Left ventricle myocardium inferior (tissue), 1 donor: ENCODE results near the gene CAPN2. TPM values are rescaled to one million over a fixed set of nuclear protein-coding genes. Genes with fewer than 3 reads are reported as not detected.

Experiments used
- DNase-seq: peaks from one replicate; pipeline ENCODE4 v3.0.0-alpha.2; 2020
- H3K27ac ChIP-seq: fragments of 200-600 bp; replicated peaks from 2 replicates; pipeline ENCODE4 v1.8.0; 2021
- H3K27me3 ChIP-seq: fragments of 200-600 bp; 2 replicates; pipeline ENCODE4 v1.8.0; 2021; ENCODE audit warnings: low read depth
- H3K36me3 ChIP-seq: fragments of 200-600 bp; 2 replicates; pipeline ENCODE4 v1.8.0; 2021
- H3K4me1 ChIP-seq: fragments of 200-600 bp; 2 replicates; pipeline ENCODE4 v1.8.0; 2021
- H3K4me3 ChIP-seq: fragments of 200-600 bp; 2 replicates; pipeline ENCODE4 v1.8.0; 2021; ENCODE audit warnings: mild to moderate bottlenecking, moderate library complexity
- H3K9me3 ChIP-seq: fragments of 200-600 bp; replicated peaks from 2 replicates; pipeline ENCODE4 v1.8.0; 2021
- intact Hi-C: fragments of 100-400 bp; cut with micrococcal nuclease; formaldehyde crosslinking; loops from one replicate; pipeline ENCODE4 v1.11.0; 2022
- total RNA-seq: library from RNA; stranded (reverse); fragmentation: NEBNext Ultra II Directional; extraction: Animal tissue kit (Norgen Biotek cat#: 25700); gene quantifications from one replicate; pipeline ENCODE4 v1.2.1, GENCODE V29; 2021
- TF ChIP-seq, protein P1 (sequence below): fragments of 200-600 bp; IDR thresholded peaks from 2 replicates; pipeline ENCODE4 v1.8.0; 2021; ENCODE audit warnings: antibody characterized with exemption, mild to moderate bottlenecking, borderline replicate concordance
- donor health status: DM: no; HTN: yes; CAD: no; lungs with severe emphysema.

The CAPN2 gene
- total RNA-seq, 1 donor from 2014 or later: 65.3 TPM

DNA sequence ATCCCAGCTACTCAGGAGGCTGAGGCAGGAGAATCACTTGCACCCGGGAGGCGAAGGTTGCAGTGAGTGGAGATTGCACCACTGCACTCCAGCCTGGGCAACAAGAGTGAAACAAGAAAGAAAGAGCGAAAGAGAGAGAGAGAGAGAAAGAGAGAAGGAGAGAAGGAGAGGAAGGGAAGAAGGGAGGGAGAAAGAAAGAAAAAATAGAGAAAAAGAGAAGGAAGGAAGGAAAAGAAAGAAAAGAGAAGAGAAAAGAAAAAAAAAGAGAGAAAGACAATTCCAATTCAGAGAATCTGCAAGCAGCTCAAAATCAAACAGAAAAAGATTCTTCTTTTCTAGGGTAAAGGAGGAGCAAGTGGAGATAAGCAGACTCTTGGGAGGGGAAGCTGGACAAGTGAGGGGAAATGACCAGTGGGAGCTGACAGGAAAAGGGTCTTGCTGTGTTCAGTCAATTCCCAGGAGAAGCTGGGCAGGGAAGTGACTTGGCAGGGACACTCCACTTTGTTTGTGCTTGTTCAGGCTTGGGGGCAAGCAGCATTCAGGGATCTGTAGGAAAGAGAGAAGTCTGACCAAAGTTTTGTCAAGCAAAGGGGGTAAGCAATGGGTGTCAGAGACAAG is 3.6 kb upstream of the CAPN2 start:
- no peak for DNase-seq
- no peaks in the 10 kb centered on the region for H3K9me3 ChIP-seq
- peak overlapping the region; percentile 86 for H3K27ac ChIP-seq
- peaks cover 83% of the 10 kb centered on the region for H3K4me1 ChIP-seq
- intact Hi-C loops: no loop called here
- TF ChIP-seq, protein P1, sequence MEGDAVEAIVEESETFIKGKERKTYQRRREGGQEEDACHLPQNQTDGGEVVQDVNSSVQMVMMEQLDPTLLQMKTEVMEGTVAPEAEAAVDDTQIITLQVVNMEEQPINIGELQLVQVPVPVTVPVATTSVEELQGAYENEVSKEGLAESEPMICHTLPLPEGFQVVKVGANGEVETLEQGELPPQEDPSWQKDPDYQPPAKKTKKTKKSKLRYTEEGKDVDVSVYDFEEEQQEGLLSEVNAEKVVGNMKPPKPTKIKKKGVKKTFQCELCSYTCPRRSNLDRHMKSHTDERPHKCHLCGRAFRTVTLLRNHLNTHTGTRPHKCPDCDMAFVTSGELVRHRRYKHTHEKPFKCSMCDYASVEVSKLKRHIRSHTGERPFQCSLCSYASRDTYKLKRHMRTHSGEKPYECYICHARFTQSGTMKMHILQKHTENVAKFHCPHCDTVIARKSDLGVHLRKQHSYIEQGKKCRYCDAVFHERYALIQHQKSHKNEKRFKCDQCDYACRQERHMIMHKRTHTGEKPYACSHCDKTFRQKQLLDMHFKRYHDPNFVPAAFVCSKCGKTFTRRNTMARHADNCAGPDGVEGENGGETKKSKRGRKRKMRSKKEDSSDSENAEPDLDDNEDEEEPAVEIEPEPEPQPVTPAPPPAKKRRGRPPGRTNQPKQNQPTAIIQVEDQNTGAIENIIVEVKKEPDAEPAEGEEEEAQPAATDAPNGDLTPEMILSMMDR: no peak
- H3K36me3 ChIP-seq: no peaks in the 10 kb centered on the region
- H3K27me3 ChIP-seq: no peaks in the 10 kb centered on the region
- H3K4me3 ChIP-seq: peak overlapping the region; percentile 17

DNA sequence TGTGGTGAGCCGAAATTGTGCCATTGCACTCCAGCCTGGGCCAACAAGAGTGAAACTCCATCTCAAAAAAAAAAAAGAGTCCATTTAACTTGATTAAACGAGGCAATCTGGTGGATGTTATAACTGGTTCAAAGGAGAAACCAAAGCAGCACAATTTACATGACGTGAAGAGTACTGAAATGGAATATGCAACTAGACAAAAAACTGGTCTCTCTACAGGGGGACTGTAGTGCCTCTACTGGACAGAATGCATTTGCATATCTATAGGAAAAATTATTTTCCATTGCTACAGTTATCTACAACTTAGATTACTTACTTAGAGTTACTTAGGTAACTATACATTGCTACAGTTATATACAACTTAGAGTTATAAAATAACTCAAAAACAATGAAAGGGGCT is 2.7 kb upstream of the CAPN2 start:
- TF ChIP-seq, protein P1: peak; percentile 49
- Histone ChIP-seq H3K27ac (peak overlapping the region; percentile 86), H3K4me3 (no peak overlapping the region), H3K27me3 (no peaks in the 10 kb centered on the region), H3K36me3 (no peaks in the 10 kb centered on the region), H3K4me1 (peaks cover 87% of the 10 kb centered on the region), H3K9me3 (no peaks in the 10 kb centered on the region)
- intact Hi-C loops: no loop called here
- DNase-seq: no peak

DNA sequence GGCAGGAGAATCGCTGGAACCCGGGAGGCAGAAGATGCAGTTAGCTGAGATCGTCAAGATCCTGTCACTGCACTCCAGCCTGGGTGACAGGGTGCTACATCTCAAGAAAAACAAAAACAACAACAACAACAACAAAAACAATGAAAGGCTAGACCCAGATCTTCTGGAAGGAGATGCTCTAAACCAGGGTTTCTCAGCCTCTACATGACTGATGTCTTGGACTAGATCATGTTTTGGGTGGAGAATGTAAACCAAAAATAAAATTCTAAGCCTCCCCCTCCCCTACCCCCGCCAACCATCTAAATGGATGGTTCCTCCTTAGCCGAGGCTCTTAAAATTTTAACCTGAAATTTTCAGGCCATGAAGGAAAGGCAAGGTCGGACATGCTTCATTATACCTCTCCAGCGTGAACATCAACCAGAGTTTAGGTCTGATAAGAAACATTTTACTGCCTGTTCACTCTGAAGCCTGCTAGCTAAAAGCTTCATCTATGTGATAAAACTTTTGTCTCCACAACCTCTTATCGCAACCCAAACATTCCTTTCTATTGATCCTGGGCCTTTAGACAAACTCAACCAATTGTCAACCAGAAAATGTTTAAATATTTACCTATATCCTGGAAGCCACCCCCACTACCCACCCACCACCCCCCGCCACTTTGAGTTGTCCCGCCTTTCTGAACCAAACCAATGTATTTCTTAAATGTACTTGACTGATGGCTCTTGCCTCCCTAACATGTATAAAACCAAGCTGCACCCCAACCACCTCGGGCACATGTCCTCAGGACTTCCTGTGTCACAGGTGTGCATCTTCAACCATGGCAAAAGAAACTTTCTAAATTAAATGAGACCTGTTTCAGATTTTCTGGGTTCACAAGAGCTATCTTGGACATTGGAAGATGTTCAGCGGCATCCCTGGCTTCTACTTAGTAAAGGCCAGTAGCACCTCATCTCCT is 1.9 kb upstream of the CAPN2 start:
- intact Hi-C loops: loop anchor here (5.0 kb wide), 1 partner anchor 37 kb away; no protein-coding TSS in a partner anchor
- peaks cover 87% of the 10 kb centered on the region for H3K4me1 ChIP-seq
- TF ChIP-seq, protein P1: no peak
- no peaks in the 10 kb centered on the region for H3K9me3 ChIP-seq
- no peaks in the 10 kb centered on the region for H3K36me3 ChIP-seq
- no peak overlapping the region for H3K4me3 ChIP-seq
- H3K27me3 ChIP-seq: no peaks in the 10 kb centered on the region
- H3K27ac ChIP-seq: peak overlapping the region; percentile 98
- DNase-seq: no peak

DNA sequence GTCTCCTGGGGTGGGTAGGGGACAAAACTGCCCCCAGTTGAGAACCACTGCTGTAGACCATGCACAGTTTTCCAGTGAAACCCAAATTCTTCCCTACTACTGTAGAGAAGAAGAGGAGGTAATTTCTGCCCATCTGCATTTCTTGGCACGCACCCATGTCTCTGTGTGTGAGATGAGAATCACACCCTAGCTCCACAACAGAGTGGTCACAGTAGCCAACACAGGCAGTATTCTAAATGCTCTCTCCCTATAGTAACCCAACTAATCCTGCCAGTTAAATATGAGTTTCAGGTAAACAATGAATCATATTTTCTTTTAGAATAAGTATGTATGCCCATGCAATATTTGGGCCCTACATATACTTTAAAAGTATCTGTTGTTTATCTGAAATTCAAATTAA is 1.2 kb upstream of the CAPN2 start:
- intact Hi-C loops: loop anchor here (5.0 kb wide), 1 partner anchor 36 kb away; no protein-coding TSS in a partner anchor
- Histone ChIP-seq H3K36me3 (no peaks in the 10 kb centered on the region), H3K27me3 (no peaks in the 10 kb centered on the region), H3K4me3 (no peak overlapping the region), H3K27ac (peak overlapping the region; percentile 98), H3K9me3 (no peaks in the 10 kb centered on the region), H3K4me1 (peaks cover 87% of the 10 kb centered on the region)
- no peak for DNase-seq
- TF ChIP-seq, protein P1: no peak

DNA sequence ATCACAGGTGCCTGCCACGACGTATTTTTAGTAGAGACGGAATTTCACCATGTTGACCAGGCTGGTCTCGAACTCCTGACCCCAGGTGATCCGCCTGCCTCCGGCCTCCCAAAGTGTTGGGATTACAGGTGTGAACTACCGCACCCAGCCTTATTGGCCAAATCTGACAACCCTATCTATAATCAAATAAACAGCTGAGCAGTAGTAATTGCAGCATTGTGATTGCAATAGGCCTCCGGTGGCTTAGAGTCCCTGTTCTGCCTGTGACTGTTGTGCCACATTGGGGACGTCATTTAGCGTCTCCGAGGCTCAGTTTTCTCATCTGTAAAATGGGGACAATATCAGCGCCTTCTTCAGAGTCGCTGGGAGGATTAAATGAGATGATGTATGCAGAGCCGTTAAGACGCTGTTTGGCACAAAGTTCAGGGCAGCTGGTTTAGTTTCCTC is 569 bp upstream of the CAPN2 start:
- H3K27ac ChIP-seq: peak overlapping the region; percentile 98
- TF ChIP-seq, protein P1: no peak
- intact Hi-C loops: loop anchor here (5.0 kb wide), 1 partner anchor 36 kb away; no protein-coding TSS in a partner anchor
- H3K36me3 ChIP-seq: no peaks in the 10 kb centered on the region
- H3K9me3 ChIP-seq: no peaks in the 10 kb centered on the region
- peak overlapping the region; percentile 90 for H3K4me3 ChIP-seq
- DNase-seq: no peak
- H3K4me1 ChIP-seq: peaks cover 87% of the 10 kb centered on the region
- H3K27me3 ChIP-seq: no peaks in the 10 kb centered on the region
